HCT116 (cell line): ENCODE measurements around the gene PRKAR2A. TPM values are rescaled to one million over a fixed set of nuclear protein-coding genes. Genes with fewer than 3 reads are reported as not detected.

Source experiments
- ATAC-seq: fragments of 200-7000 bp; cut with Tn5 transposase; 2 replicates; pipeline ENCODE4 v1.9.1; 2020; ENCODE audit warnings: mild to moderate bottlenecking, moderate library complexity
- BruUV-seq: library from RNA; stranded (reverse); fragments of 400-500 nt; replicated peaks from 2 replicates; lab custom pipeline; 2021; lab: Mats Ljungman, UMichigan
- CTCF ChIA-PET: fragments of 300-600 bp; sonication (Branson Sonifier 250); formaldehyde crosslinking; loops from one replicate; lab custom pipeline; 2021; ENCODE audit warnings: antibody characterized with exemption; lab: Charles Lee
- POLR2A ChIA-PET: fragments of 300-600, 350-600 bp; sonication (Branson Sonifier 250); formaldehyde crosslinking; loops from one replicate; lab custom pipeline; 2021; ENCODE audit warnings: antibody characterized with exemption; lab: Charles Lee
- RAD21 ChIA-PET, 2 experiments: fragments of 300-600 bp; sonication (Branson Sonifier 250); formaldehyde crosslinking; loops; one replicate each; lab custom pipeline; 2023; ENCODE audit warnings: low total read pairs in 2 of 2; ENCODE audit not compliant: uncharacterized antibody in 2 of 2, unreplicated experiment in 2 of 2, low non-redundant PET in 1 of 2; lab: Charles Lee
- DNase-seq: peaks from one replicate; pipeline ENCODE4 v3.0.0-alpha.2; 2010; ENCODE audit warnings: low read depth, low spot score
- H2AFZ ChIP-seq: fragments of 200-600 bp; shearing (Covaris generic), sonication (generic); 2 replicates; pipeline ENCODE4 v1.6.1; 2017; ENCODE audit warnings: low read depth, mixed run types, mixed read lengths, antibody characterized with exemption, low read length; ENCODE audit not compliant: poor library complexity, severe bottlenecking
- H3K27ac ChIP-seq: 2 replicates; pipeline ENCODE4 v1.5.1; 2012; ENCODE audit warnings: low read depth, low read length
- H3K27me3 ChIP-seq: fragments of 200-600 bp; sonication (generic); 2 replicates; pipeline ENCODE4 v1.6.1; 2016; ENCODE audit warnings: mixed run types, low read length, mixed read lengths; ENCODE audit not compliant: insufficient read depth
- H3K36me3 ChIP-seq, 2 experiments: fragments of 200-500 bp in 1 of 2; fragments of 200-600 bp in 1 of 2; sonication (Bioruptor generic) in 1 of 2; sonication (generic) in 1 of 2; 2 replicates each; pipeline versions ENCODE4 v1.5.1 to v1.6.1; 2014 to 2016; ENCODE audit warnings: low read length in 2 of 2, inconsistent platforms in 1 of 2, mixed read lengths in 1 of 2, mixed run types in 1 of 2; ENCODE audit not compliant: insufficient read depth in 2 of 2, control insufficient read depth in 1 of 2
- H3K4me1 ChIP-seq, 2 experiments: fragments of 200-600 bp in 1 of 2; sonication (generic) in 1 of 2; 2 replicates each; pipeline versions ENCODE4 v1.5.1 to v1.6.1; 2012 to 2017; ENCODE audit warnings: low read length in 2 of 2, inconsistent platforms in 1 of 2, mild to moderate bottlenecking in 1 of 2, mixed read lengths in 1 of 2, mixed run types in 1 of 2, moderate library complexity in 1 of 2; ENCODE audit not compliant: insufficient read depth in 2 of 2, control insufficient read depth in 1 of 2
- H3K4me2 ChIP-seq: fragments of 200-600 bp; sonication (generic); 2 replicates; pipeline ENCODE4 v1.6.1; 2017; ENCODE audit warnings: mixed run types, low read length, mixed read lengths
- H3K4me3 ChIP-seq, 2 experiments: fragments of 200-600 bp in 1 of 2; sonication (generic) in 1 of 2; replicated peaks in 1 of 2; 2 replicates each; pipeline ENCODE4 v1.5.1; 2011 to 2016; ENCODE audit warnings: low read length in 2 of 2, control low read depth in 1 of 2, low read depth in 1 of 2, mild to moderate bottlenecking in 1 of 2, mixed read lengths in 1 of 2, mixed run types in 1 of 2
- H3K79me2 ChIP-seq: fragments of 200-600 bp; sonication (generic); 2 replicates; pipeline ENCODE4 v1.6.1; 2017; ENCODE audit warnings: mild to moderate bottlenecking, mixed run types, low read length, moderate library complexity, mixed read lengths; ENCODE audit not compliant: insufficient read depth
- H3K9ac ChIP-seq: fragments of 200-600 bp; sonication (generic); 2 replicates; pipeline ENCODE4 v1.6.1; 2016; ENCODE audit warnings: low read length, mixed read lengths
- H3K9me2 ChIP-seq: fragments of 200-600 bp; sonication (generic), shearing (Covaris generic); 2 replicates; pipeline ENCODE4 v1.6.1; 2017; ENCODE audit warnings: mixed run types, mild to moderate bottlenecking, moderate library complexity; ENCODE audit not compliant: insufficient read depth
- H3K9me3 ChIP-seq, 2 experiments: fragments of 200-500 bp in 1 of 2; fragments of 200-600 bp in 1 of 2; sonication (Bioruptor generic) in 1 of 2; sonication (generic) in 1 of 2; 2 replicates each; pipeline ENCODE4 v1.6.1; 2014 to 2017; ENCODE audit warnings: low read length in 2 of 2, mixed read lengths in 2 of 2, inconsistent platforms in 1 of 2, low read depth in 1 of 2, mild to moderate bottlenecking in 1 of 2, mixed run types in 1 of 2, moderate library complexity in 1 of 2; ENCODE audit not compliant: control insufficient read depth in 1 of 2, insufficient read depth in 1 of 2
- H4K20me1 ChIP-seq: fragments of 200-600 bp; sonication (generic), shearing (Covaris generic); 2 replicates; pipeline ENCODE4 v1.6.1; 2017; ENCODE audit warnings: mixed run types, mild to moderate bottlenecking, moderate library complexity; ENCODE audit not compliant: insufficient read depth
- CBX3 ChIP-seq: IDR thresholded peaks from 2 replicates; pipeline ENCODE4 v1.6.1; 2012; ENCODE audit warnings: low read depth
- CEBPB ChIP-seq: IDR thresholded peaks from 2 replicates; pipeline ENCODE4 v1.6.1; 2012; ENCODE audit warnings: low read depth
- ELF1 ChIP-seq: IDR thresholded peaks from 2 replicates; pipeline ENCODE4 v1.6.1; 2012; ENCODE audit warnings: low read depth, borderline replicate concordance
- JUND ChIP-seq: IDR thresholded peaks from 2 replicates; pipeline ENCODE4 v1.6.1; 2012
- POLR2A ChIP-seq: IDR thresholded peaks from 2 replicates; pipeline ENCODE4 v1.7.0; 2011; ENCODE audit warnings: borderline replicate concordance; ENCODE audit not compliant: insufficient read depth, insufficient read length; ENCODE audit errors: extremely low read depth
- YY1 ChIP-seq: IDR thresholded peaks from 2 replicates; pipeline ENCODE4 v1.6.1; 2011; ENCODE audit warnings: low read length, low read depth, moderate library complexity, mild to moderate bottlenecking; ENCODE audit not compliant: insufficient replicate concordance; ENCODE audit errors: extremely low read depth
- ZFX ChIP-seq: fragments of 450-650 bp; IDR thresholded peaks from 2 replicates; pipeline ENCODE4 v1.6.1; 2017
- intact Hi-C: fragments of 100-400 bp; cut with micrococcal nuclease; formaldehyde crosslinking; loops from 2 replicates; pipeline ENCODE4 v1.10.0; 2022
- total RNA-seq: library from RNA; stranded (reverse); gene quantifications from one replicate; pipeline ENCODE4 v1.2.1, GENCODE V29; 2021; ENCODE audit not compliant: unreplicated experiment
- TF ChIP-seq, protein P1 (sequence below): IDR thresholded peaks from 2 replicates; pipeline ENCODE4 v1.6.1; 2012
- TF ChIP-seq, protein P2 (sequence below): IDR thresholded peaks from 2 replicates; pipeline ENCODE4 v1.6.1; 2011; ENCODE audit warnings: mild to moderate bottlenecking, low read length, moderate library complexity; ENCODE audit not compliant: insufficient replicate concordance; ENCODE audit errors: extremely low read depth
- TF ChIP-seq, protein P3 (sequence below), 3 experiments: fragments of 200-600 bp in 1 of 3; sonication (generic) in 1 of 3; IDR thresholded peaks in 2 of 3; conservative IDR thresholded peaks in 1 of 3; 2 replicates each; pipeline ENCODE4 v1.5.1; 2012 to 2017; ENCODE audit warnings: low read depth in 2 of 3, low read length in 2 of 3, antibody characterized with exemption in 1 of 3, borderline replicate concordance in 1 of 3, control low read depth in 1 of 3, mild to moderate bottlenecking in 1 of 3, mixed read lengths in 1 of 3, mixed run types in 1 of 3, moderate library complexity in 1 of 3; ENCODE audit not compliant: insufficient read depth in 1 of 3

The PRKAR2A gene
- total RNA-seq, 1 experiment from 2014 or later = 63.3 TPM

DNA sequence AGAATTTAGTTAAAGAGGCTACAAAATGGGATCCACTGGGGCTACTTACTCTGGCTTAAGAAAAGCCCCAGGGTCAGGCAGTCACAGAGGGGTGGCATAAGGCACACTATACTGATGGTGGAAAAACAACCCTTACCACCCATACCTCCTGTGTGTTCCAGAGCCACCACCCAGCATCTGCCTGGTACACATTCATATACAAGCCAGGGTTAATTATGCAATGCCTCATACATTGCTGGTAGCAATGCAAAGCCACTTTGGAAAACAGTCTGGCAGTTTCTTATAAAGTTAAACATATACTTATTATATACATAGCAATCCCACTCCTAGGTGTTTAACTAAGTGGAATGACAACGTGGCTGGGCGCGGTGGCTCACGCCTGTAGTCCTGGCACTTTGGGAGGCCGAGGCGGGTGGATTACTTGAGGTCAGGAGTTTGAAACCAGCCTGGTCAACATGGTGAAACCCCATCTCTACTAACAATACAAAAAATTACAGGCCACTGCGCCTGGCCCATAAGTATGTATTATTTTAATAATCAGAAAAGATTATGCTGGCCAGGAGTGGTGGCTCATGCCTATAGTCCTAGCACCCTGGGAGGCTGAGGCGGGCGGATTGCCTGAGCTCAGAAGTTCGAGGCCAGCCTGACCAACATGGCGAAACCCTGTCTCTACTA, 146.8 kb downstream of the PRKAR2A start:
- ATAC-seq (no peak), DNase-seq (no peak)
- Histone ChIP-seq H3K9me2 (no peaks in the 10 kb centered on the region), H3K9me3 (no peaks in the 10 kb centered on the region), H3K4me2 (no peak overlapping the region), H3K4me1 (peaks cover 23 to 42% of the 10 kb centered on the region in 2 experiments), H3K36me3 (peaks cover 20 to 21% of the 10 kb centered on the region in 2 experiments), H3K4me3 (no peak overlapping the region), H3K27me3 (no peaks in the 10 kb centered on the region), H3K9ac (no peak overlapping the region), H3K27ac (no peak overlapping the region), H3K79me2 (peaks cover 100% of the 10 kb centered on the region), H4K20me1 (peaks cover 32% of the 10 kb centered on the region; the same call in 1 of the 2 replicates)
- POLR2A ChIA-PET = interaction anchor here (0.7 kb wide), 1 partner anchor 17 kb away, joined by 6 read pairs; no protein-coding TSS in a partner anchor
- BruUV-seq = no TSS peak
- CTCF ChIA-PET = no interaction called here
- intact Hi-C loops = no loop called here
- RAD21 ChIA-PET = no interaction called here
- TF ChIP-seq CBX3 (no peak), ELF1 (no peak)
- TF ChIP-seq, all 23 proteins: peak for 0
- H2AFZ ChIP-seq = no peak overlapping the region

DNA sequence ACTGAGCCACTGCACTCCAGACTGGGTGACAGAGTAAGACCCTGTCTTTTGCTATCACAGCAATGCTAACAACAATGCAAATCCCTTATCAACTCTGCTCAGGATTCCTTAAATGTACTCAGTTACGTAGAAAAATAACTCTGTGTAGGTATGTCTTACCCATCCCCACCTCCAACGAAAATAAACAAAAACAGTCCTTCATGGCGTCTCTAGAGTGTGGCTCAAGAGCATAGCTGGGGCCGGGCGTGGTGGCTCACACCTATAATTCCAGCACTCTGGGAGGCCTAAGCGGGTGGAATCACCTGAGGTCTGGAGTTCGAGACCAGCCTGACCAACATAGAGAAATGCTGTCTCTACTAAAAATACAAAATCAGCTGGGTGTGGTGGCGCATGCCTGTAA, 148.8 kb downstream of the PRKAR2A start:
- Histone ChIP-seq H3K4me3 (no peak overlapping the region), H3K79me2 (peaks cover 99% of the 10 kb centered on the region), H3K4me2 (no peak overlapping the region), H3K36me3 (peaks cover 32 to 34% of the 10 kb centered on the region in 2 experiments), H4K20me1 (peaks cover 31% of the 10 kb centered on the region; the same call in 1 of the 2 replicates), H3K9me2 (no peaks in the 10 kb centered on the region), H2AFZ (no peak overlapping the region), H3K9ac (no peak overlapping the region), H3K27ac (no peak overlapping the region), H3K4me1 (peaks cover 39 to 55% of the 10 kb centered on the region in 2 experiments), H3K9me3 (no peaks in the 10 kb centered on the region), H3K27me3 (no peaks in the 10 kb centered on the region)
- no peak for ATAC-seq
- CTCF ChIA-PET = no interaction called here
- BruUV-seq = no TSS peak
- RAD21 ChIA-PET = no interaction called here
- intact Hi-C loops = no loop called here
- TF ChIP-seq, protein P1, sequence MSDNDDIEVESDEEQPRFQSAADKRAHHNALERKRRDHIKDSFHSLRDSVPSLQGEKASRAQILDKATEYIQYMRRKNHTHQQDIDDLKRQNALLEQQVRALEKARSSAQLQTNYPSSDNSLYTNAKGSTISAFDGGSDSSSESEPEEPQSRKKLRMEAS = no peak
- TF ChIP-seq JUND (no peak), POLR2A (no peak), ZFX (no peak), YY1 (no peak), CEBPB (no peak)
- TF ChIP-seq, protein P2, sequence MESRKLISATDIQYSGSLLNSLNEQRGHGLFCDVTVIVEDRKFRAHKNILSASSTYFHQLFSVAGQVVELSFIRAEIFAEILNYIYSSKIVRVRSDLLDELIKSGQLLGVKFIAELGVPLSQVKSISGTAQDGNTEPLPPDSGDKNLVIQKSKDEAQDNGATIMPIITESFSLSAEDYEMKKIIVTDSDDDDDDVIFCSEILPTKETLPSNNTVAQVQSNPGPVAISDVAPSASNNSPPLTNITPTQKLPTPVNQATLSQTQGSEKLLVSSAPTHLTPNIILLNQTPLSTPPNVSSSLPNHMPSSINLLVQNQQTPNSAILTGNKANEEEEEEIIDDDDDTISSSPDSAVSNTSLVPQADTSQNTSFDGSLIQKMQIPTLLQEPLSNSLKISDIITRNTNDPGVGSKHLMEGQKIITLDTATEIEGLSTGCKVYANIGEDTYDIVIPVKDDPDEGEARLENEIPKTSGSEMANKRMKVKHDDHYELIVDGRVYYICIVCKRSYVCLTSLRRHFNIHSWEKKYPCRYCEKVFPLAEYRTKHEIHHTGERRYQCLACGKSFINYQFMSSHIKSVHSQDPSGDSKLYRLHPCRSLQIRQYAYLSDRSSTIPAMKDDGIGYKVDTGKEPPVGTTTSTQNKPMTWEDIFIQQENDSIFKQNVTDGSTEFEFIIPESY = no peak
- TF ChIP-seq, protein P3, sequence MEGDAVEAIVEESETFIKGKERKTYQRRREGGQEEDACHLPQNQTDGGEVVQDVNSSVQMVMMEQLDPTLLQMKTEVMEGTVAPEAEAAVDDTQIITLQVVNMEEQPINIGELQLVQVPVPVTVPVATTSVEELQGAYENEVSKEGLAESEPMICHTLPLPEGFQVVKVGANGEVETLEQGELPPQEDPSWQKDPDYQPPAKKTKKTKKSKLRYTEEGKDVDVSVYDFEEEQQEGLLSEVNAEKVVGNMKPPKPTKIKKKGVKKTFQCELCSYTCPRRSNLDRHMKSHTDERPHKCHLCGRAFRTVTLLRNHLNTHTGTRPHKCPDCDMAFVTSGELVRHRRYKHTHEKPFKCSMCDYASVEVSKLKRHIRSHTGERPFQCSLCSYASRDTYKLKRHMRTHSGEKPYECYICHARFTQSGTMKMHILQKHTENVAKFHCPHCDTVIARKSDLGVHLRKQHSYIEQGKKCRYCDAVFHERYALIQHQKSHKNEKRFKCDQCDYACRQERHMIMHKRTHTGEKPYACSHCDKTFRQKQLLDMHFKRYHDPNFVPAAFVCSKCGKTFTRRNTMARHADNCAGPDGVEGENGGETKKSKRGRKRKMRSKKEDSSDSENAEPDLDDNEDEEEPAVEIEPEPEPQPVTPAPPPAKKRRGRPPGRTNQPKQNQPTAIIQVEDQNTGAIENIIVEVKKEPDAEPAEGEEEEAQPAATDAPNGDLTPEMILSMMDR (IDR thresholded peaks at IDR 0.05 in 2 of 3, conservative IDR thresholded peaks at IDR 0.05 in 1 of 3; ENCODE audit: borderline replicate concordance in 1 of 3, insufficient read depth in 1 of 3, low read depth in 2 of 3, low read length in 2 of 3) = no peak
- DNase-seq = no peak
- POLR2A ChIA-PET = interaction anchor here (0.5 to 1.6 kb wide), 2 partner anchors 12 kb away, joined by 3 read pairs; no protein-coding TSS in a partner anchor
